NCI-H1694 treated with DMSO at 0.1 percent for 48 hours (cell line): ENCODE results near the gene RPA4.
"Not testable (repeated sequence)": the region's sequence is repeated elsewhere in the genome, so short reads cannot be mapped to it uniquely, and the experiment has no call there.

ENCODE experiments used
- DNase-seq: peaks from one replicate; lab custom pipeline; 2025; lab: John Stamatoyannopoulos, UW

The RPA4 gene

DNA sequence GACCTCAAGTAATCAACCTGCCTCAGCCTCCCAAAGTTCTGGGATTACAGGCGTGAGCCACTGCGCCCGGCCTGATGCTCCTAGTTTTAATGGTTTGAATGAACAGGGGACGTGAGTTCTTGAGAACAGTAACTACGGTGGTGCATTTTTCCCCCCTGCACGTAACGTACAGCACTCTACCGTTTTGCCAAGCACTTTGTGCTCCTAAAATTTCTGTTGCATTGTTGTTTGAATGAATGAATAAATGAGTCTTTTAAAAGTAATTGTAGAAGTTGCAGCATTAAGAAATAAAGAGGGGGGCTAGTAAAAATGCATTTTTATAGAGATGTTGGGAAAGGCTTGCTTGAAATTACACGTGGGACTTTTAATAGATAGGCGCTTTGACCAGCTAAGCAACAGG, at the start of gene RPA4:
Gene RPA4, plus strand, starts transcription at position 301 of the 400 bp plus-strand sequence. CDS start 403 bp downstream, outside the sequence.
- DNase-seq, result no peak

DNA sequence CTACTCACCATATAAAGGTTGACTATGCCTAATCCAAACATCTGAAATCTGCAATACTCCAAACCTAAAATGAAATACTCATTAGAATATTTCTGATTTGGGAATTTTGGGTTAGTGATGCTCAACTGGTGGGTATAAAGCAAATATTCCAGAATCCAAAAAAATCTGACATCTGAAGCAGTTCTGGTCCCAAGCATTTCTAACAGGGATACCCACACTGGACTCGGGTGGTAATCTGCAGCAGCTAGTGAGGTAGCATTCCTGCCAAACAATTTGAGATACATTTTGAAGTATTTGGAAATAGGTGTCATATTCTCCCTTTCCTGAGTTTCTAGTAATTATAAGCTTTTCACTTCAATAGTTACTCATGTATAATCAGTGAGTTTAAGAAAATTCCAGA, 49.6 kb upstream of the RPA4 start:
- no peak for DNase-seq

DNA sequence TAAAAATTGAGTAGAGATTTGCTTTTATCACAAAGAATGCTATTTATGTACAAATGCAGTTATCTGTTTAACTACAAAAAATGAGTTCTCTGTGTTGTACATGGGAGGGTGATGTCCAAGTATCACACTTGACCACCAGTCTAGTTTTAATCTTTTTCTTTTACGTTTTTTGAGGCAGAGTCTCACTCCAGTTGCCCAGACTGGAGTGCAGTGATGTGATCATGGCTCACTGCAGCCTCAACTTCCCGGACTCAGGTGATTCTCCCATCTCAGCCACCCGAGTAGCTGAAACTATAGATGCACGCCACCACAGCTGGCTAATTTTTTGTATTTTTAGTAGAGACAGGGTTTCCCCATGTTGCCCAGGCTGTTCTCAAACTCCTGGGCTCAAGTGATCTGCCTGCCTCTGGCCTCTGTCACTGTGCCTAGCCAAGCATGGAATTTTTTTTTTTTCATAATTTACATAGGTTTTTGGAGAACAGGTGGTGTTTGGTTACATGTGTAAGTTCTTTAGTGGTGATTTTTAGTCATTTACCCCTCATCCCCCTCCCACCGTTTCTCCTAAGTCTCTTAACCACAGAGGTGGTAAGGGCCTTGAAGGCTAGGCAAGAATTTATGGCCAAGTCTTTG, 47.9 kb upstream of the RPA4 start:
- DNase-seq, result no peak

DNA sequence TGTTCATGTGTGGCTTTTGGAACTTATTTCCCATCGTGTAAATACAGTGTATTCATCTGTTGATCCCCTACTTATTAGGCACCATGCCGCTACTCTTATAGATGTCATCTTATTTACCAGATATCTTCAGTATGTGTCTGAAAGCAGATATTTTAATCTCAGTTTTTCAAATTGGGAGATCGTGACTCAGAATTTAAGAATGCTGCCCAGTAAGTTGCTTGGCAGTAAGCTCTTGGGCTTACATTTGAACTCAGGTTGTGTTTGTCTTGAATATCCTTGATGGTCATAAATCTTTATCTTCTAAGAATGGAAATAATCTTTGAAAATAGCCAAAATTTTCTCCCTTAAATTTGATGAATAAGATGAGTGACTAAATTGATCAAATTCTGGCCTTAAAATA, 45.9 kb upstream of the RPA4 start:
- DNase-seq, result no peak

GRCh38 chrX:96838537-96838936, 45.2 kb upstream of the RPA4 start:
- DNase-seq, result no peak

DNA sequence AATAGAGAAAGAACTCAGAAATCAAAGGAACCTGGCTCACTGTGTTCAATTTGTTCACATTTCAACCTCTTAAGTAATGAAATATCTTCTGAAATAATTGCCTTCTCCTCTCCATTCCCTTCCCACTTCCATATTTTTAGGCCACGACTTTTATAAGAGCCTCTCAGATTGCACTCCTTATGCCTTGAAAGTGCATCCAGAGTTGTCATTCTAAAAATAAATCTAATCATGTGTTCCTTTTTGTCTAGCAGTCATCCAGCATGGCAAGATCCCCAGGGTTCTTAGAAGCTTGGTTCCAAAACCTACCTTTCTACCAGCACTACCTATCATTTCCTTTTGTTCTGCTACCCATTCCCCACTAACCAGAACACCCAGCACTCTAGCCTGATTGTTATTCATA, 42.4 kb upstream of the RPA4 start:
- DNase-seq, result no peak

DNA sequence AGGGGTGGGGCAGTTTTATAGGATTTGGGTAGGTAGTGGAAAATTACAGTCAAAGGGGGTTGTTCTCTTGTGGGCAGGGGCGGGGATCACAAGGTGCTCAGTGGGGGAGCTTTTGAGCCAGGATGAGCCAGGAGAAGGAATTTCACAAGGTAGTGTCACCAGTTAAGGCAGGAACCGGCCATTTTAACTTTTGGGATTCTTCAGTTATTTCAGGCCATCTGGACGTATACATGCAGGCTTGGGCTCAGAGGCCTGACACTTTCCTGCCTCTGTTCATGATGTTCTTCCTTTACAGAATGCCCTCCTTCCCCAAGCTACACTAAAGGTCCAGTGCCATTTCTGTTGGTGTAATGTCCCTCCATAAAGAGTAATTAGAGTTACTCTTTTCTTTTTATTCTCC, 41.8 kb upstream of the RPA4 start:
- DNase-seq, result not testable (repeated sequence)

GRCh38 chrX:96843566-96843965, 40.1 kb upstream of the RPA4 start:
- DNase-seq, result no peak

DNA sequence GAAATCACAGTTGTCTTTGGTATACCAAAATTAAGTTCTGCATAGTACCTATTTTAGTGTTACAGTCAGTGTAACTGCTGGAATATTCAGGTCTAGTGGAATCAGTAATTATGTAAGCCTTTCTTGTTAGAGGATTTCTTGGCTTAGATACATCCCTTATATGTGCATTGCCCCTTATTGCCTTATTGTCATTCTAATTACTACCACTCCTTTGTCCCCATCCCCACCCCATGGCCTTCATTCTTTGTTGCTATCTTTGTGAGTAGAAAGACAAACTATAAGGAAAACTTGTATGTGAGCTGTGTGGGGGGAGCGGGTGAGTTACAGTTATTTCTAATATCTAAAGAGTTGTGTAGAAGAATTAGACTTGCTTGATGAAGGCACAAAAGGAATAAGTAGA, 36.9 kb upstream of the RPA4 start:
- DNase-seq, result no peak

- not testable (repeated sequence) for DNase-seq
Observed at GRCh38 chrX:96859422-96859821, 24.3 kb upstream of the RPA4 start.

- DNase-seq, result no peak
Observed at GRCh38 chrX:96861218-96861617, 22.5 kb upstream of the RPA4 start.

- no peak for DNase-seq
Observed at GRCh38 chrX:96861661-96862060, 22.0 kb upstream of the RPA4 start.

DNA sequence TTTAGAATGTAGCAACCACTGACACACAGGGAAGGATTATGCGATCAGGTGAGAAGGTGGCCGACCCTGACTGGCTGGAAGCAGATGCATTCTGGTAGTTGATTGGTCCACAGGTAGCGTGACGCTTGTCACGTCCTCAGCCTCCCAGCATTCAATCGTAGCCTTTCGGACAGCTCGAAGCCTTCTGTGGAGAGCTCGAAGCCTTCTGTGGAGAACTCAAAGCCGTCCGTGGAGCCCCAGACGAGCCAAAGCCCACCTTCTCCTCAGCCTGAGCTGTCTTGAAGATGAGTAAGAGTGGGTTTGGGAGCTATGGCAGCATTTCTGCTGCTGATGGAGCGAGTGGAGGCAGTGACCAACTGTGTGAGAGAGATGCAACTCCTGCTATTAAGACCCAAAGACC, 319 bp downstream of the RPA4 start:
- no peak for DNase-seq

DNA sequence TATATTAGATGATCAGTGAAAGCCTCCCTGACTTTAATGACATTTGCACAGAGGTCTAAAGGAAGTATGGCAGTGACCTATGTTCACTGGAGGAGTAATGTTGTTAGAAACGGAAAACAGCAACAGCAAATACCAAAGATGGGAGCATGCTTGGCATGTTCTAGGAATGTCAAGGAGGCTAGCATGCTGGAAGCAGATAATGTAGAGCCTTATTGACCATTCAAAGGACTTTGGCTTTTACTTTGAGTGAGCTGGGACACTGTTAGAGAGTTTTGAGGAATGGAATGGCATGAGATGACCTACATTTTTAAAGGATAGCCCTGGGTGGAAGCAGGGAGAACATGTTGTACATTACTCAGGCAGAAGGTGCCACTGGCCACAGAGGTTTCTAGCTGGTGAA, 6.0 kb downstream of the RPA4 start:
- no peak for DNase-seq

- DNase-seq, result no peak
Observed at GRCh38 chrX:96906741-96907140, 23.0 kb downstream of the RPA4 start.

DNA sequence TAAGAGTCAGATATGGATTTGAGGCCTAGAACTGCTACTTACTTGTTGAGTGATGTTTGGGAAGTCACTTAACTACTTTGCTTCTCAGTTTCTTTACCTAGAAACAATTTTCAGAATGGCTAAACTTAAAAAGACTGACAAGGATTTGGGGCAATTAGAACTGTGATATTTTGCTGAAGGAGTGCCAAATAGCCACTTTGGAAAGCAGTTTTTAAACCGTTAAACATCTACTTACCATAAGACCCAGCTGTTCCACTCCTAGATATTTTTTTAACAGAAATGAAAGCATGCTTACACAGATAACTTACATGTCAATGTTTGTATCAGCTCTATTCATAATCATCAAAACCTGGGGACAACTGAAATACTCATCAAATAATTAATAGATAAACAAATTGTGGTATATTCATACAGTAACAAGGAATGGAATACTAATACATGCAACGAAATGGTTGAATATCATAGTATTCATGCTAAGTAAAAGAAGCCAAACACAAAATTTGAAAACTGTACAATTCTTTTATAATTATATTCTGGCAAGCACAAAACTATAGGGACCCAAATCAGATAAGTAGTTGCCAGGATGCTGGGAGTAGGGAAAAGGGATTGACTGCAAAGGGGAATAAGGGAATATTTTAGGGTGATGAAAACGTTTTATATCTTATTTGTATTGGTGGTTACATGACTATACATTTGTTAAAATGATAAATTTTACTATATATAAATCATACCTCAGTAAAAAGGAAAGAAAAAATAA, 24.0 kb downstream of the RPA4 start:
- DNase-seq, result no peak

- no peak for DNase-seq
Observed at GRCh38 chrX:96909291-96909690, 25.6 kb downstream of the RPA4 start.

DNA sequence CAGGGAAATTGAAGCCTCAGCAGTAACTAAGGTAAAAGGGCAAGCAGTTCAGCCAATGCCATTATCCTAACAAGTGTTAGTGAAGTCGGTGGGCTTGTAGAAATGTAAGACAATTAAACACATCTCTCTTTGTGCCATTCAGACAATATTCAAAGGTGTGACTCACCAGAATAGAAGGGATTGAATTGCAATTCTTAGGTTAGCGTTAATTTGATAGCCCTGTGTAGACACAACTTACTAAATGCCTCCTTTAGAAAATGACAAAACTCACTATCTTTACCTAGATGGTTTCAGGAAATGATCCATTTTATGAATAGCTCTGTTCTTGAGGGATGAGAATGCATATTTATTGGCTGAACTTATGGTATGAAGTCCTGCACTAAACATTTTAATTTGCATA, 35.2 kb downstream of the RPA4 start:
- DNase-seq, result no peak

DNA sequence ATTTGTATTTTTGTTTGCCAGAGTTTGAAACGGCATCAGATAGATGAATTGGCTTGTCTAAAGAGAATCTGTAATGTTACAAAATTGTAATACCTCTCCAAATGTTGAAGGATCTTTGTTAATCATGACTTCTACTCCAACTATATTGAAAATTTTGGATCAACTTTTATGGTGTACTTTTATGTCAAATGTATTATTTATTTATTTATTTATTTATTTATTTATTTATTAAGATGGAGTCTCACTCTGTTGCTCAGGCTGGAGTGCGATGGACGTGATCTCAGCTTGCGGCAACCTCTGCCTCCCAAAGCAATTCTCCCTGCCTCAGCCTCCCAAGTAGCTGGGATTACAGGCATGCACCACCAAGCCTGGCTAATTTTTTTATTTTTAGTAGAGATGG, 36.0 kb downstream of the RPA4 start:
- DNase-seq, result no peak

- no peak for DNase-seq
Observed at GRCh38 chrX:96924581-96924980, 40.9 kb downstream of the RPA4 start.

DNA sequence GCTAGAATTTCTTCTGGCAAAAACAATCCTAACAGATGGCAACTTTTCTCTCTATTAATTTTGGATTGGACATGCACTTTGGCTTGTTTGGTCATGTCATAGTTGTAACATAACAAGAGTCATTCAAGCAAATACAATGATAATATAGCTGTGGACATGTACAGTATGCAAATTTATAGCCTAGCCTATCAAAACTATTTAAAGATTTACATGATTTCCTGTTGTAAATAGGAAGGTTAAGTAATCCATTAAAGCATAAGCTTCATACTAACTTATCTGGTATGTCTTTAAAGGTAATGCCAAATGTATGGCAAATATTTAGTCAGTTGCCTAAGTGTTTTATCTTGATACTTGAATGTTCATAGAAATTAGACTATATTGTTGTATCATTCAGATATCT, 45.3 kb downstream of the RPA4 start:
- DNase-seq, result peak; percentile 80
